Stimulated activated CD8-positive, alpha-beta memory T cell treated with anti-CD3 and anti-CD28 coated beads, Interleukin-12 subunit alpha, Interleukin-12 subunit beta, amount 100 ng/mL, for 1 hour (primary cell): ENCODE data around the gene PLA2G12A.
"Not testable (repeated sequence)": the region's sequence is repeated elsewhere in the genome, so short reads cannot be mapped to it uniquely, and the experiment has no call there.

Source experiments
- DNase-seq: peaks from one replicate; pipeline ENCODE4 v3.0.0-alpha.2; 2020; ENCODE audit warnings: low read depth

Gene PLA2G12A

DNA sequence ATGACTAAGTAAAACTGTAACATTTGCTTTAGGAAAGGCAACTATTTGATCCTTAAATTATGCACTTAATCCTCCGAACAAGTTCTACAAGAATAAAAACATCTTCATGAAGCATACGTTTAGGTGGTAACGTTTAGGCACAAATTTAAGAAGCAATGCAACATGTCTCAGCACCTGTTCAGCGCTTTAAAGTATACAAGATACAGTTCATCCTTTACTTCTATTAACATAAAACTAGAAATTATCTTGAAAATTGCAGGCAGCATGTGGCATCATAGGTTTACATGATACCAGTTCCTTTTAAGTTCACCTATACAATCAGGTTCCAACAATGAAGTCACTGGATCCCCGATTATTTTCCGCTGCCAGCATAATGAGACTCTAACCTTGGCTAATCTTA lies 1.5 kb downstream of the PLA2G12A start:
- DNase-seq, result no peak

DNA sequence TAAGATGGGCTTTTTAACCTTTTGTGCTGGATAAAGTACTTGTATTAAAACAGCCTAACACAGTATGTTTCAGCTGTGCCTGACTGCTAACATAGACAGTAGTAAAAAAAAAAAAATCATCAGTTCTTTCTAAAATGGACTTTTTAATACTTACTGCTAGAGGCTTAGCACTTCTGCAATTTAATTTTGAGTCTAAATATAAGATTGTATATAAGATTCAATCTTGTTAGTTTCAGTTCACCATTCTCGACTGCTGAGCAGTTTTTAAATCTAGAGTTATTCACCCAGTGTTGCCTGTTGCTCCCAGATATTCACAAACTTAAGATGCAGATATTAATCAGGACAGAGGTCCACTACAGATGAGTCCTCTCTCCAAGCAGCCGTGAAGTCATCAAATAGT lies 6.8 kb downstream of the PLA2G12A start:
- DNase-seq, result no peak

DNA sequence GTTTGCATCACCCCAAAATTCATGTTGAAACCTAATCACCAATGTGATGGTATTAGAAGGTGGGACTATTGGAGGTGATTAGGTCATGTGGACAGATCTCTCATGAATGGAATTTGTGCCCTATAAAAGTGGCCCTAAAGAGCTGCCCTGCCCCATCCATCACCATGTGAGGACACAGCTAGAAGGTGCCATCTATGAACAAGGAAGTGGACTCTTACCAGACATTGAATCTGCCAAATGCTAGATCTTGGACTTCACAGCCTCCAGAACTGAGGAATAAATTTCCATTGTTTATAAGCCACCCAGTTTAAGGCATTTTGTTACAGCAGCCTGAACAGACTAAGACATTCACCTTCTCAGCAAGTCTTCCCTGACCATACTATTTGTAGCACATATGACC lies 7.5 kb downstream of the PLA2G12A start:
- DNase-seq, result no peak

DNA sequence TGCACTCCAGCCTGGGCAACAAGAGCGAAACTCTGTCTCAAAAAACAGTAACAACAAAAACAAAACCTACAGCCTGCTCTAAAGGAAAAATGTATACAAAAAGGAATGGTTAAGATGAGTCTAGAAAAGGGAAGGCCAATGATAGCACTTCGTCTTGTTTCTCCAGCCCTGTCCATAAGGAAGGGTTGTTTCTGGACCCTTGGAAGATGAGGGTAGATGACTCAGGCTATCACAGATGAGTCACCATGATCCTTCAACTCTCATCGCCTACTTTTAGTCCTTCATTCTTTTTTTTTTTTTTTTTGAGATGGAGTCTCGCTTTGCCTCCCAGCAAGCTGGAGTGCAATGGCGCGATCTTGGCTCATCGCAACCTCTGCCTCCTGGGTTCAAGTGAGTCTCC lies 8.8 kb downstream of the PLA2G12A start:
- no peak for DNase-seq

DNA sequence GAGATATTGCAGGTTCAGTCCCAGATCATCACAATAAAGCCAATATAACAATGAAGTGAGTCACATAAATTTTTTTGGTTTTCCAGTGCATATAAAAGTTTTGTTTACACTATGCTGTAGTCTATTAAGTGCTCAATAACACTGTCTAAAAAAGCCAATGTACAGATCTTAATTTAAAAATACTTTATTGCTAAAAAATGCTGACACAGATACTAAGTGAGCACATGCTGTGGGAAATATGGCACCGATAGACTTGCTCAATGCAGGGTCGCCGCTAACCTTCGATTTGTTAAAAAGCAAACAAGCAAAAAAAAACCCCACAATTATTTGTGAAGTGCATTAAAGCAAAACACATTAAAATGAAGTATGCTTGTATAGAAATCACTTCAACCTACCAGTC lies 10.3 kb downstream of the PLA2G12A start:
- DNase-seq, result no peak

DNA sequence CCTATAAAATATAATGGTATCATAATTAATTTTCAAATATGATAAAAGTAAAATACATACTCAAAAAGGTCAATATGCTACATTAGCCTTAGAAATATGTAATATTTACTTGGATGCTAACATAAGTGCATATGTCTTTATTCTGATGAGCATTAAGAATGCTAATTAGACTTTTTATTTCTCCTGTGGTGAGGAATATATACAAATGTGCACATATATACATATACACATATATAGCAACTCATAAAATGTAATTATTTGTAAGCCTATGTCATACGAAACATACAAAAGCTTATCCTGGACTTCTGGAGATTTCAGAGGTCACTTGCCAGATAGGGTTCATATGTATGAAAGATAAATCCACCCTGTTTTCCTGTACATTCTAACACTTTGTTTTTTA lies 11.1 kb downstream of the PLA2G12A start:
- DNase-seq, result no peak

DNA sequence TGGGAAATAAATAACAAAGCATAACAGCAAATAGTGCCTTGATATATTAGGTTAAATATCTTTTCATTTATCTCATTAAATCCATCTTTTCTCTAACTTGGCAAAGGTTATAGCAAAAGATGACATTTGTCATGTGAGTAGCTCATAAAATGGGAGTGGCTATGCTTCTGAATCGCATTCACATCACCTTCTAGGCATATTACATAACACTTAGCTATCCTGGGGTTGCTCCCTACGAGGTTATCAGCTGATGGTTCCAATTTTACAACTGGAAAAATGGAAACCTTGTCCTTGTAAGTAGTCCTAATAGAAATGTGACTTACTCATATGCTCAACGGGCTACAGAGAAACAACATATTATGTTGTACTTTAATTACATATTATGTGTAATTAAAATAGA lies 16.4 kb downstream of the PLA2G12A start:
- no peak for DNase-seq

DNA sequence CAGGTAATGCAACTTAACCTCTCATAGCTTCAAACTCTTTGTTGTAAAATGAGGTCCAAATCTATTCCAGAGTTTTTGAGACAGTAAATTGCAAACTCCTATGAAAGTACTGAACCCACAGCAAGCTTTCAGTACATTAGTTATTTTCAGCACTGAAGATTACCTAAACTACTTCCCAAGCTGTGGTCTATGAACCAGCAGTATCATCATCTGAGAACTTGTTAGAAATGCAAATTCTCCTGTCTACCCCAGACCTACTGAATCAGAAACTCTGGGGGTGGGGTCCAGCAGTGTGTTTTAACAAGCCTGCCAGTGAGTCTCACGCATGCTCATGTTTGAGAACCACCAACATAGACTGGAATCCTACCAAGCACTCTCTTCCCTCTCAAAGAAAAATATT lies 20.9 kb downstream of the PLA2G12A start:
- DNase-seq, result no peak

DNA sequence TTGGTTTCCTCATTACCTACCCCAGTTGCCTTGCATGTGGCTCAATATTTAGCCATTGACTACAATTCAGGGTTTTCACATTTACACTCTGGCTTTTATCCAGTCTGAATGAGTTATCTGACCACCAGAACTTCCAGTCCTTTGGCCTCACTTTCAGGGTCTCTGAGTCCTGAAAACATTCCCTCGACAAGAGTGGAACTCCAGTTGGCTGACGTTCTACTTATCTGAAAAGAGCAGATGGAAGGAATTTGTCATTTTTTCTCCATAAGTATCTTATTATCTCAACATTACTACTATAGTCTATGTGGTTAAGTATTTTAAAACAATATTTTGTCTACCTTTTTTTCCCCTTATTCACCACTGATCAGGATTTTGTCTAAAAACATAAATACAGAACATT lies 21.4 kb downstream of the PLA2G12A start:
- no peak for DNase-seq

DNA sequence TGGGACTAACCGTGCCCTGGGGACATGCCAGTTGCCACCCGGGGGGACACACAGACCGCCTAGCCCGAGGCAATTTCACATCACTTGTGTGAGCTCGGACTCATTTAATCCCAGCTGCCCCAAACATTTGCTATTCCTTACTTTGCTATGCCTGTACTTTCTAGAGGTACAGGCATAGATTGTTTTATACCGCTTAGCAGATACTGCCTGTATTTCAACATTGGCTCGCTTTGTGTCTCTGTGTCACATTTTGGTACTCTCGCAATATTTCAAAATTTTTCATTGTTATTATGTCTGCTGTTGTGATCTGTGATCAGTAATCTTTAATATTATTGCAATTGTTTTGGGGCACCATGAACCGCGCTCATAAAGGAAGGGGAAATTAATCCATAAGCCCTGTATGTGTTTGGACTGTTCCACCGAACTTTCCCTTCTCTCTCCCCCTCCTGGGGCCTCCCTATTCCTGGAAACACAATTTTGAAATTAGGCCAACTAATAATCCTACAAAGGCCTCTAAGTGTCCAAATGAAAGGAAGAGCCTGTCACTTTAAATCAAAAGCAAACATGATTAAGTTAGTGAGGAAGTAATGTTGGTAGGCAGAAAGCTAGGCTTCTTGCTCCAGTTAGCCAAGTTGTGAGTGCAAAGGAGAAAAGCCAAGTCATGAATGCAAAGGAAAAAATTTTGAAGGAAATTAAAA lies 26.1 kb downstream of the PLA2G12A start:
- DNase-seq, result no peak

DNA sequence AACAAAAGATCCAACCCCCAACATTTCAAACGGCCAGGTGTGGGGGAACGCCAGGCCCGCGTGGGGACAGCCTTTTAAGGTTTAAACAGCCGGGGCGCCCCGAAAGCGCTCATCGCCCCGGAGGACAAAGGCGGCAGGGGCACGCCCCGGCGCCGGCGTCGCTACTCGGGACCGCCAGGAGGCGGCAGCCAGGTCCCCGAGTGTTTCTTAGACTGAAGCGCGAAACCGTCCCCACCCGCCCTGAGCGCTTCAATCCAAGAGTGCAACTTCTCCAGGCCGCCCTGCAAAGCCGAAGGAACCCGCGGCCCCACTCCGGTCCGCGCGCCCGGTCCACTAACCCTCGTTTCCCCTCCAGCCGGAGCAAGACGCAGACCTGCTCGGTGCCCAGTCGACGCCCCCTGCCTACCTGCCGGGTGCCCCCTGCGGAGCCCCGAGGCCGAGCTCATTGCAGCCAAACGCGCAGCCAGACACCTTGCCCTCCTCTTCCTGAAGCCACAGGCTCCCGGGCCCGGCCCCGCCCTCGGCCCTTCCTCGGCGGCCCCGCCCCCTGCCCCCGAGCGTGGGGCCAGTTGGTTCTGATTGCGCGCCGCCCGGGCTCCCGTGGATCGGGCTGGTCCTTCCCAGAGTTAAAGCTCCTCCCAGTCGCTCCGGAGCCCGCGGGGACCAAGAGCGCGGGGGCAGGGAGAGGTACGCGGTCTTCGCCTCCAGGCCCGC lies 26.8 kb downstream of the PLA2G12A start, which contains the start of gene CASP6:
CASP6 (minus strand) TSS at position 496 of the 714 bp plus-strand sequence; CDS start at position 446, 50 bp downstream.
- DNase-seq, result peak; percentile 45

DNA sequence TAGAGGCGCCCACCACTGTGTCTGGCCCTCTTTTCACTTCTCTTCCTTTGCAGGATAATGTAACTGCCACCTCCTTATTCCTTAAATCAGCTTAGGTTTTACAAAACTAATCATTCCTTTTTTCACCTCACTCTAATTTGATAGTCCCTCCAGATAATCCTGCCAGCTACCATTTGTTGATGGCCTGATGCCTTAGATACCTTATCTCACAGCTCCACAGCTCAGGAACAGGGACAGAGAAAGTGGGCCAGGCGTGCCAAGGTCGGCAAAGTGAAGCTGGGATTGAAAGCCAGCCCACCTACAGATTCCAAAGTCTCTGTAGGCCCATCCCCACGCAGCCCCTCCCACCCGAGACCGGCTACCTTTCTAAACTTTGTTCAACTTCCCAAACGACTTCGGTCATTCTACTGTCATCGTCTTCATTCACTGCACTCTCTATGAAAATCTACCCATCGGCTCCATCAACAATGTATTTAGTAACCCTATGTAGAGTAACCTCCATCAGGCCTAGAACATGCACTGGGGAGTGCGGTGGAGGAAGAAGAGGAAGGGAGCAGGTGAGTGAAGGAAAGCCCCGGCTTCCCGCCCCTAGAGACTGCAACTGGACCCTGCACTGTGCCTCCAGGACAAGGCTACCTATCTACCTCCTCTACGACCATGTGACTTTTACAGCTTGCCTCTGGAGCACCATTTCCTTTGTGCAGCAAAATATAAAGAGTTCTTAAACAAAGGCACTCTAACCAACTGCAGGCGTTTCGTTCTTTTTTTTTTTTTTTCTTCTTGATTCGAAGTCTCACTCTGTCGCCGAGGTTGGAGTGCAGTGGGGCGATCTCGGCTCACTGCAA lies 28.1 kb downstream of the PLA2G12A start:
- DNase-seq, result no peak

DNA sequence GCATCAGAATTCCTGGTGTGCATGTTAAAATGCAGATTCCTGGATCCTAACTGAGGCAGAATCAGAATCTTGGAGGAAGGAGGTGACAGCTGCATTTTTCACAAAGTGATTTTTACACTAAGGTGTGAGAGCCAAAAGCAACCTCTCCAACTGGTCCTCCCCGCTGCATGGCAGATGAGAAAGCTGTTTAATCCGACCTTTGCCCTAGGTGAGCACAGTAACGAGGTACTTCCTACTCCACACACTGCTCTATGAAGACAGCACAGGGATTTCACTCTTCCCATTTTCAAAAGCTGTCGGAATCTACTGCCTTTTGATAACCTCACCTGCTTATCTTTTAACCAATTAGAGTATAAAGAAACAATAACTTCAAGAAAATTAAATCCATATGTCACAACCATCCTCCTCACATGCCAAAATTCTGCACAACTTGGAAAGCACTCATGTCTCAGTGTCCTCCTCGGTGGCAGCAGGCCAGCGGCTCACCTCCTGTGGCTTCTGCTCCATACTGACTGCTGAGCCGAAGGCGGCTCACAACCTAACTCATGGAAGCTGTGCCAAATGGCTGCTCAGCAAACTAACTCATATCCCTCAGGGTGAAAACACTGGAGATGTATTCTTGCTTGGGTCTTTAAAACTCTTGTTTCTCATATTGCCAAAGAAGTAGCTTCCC lies 30.2 kb downstream of the PLA2G12A start:
- no peak for DNase-seq

DNA sequence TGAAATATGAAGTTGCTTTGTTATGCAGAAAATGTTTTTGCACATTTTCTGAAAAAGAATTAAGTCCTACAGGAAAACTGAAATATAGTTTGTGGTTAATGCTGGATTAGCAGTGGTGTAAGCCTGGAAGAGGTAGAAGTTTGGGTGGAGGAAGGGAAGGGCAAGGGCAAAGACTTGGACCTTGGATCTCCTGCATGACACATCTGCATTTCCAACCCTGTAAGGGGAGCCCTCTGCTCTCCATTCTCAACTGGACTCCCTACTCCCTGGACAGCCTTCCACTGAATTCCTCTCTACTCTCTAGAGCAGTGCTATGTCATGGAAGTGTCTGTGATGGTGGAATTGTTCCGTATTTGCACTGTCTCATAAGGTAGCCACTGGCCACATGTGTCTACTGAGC lies 31.2 kb downstream of the PLA2G12A start:
- no peak for DNase-seq

DNA sequence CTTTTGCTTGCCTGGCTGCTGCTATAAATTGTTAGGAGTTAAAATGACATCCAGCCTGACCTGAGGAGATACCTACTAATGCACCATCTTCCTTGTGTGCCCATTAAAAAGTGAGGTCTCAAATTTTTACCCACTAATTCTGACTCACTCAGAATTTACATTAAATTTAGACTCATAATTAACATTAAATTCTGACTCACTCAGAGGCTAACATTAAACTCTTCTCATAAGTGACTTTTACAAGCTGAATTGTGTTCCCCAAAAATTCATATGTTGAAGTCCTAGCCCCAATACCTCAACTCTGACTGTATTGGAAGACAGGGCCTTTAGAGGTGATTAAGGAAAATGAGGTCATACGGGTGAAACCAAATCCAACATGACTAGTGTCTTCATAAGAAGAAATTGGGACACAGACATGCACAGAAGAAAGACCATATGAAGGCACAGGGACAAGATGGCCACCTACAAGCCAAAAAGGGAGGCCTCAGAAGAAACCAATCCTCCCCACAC lies 38.4 kb downstream of the PLA2G12A start:
- no peak for DNase-seq

DNA sequence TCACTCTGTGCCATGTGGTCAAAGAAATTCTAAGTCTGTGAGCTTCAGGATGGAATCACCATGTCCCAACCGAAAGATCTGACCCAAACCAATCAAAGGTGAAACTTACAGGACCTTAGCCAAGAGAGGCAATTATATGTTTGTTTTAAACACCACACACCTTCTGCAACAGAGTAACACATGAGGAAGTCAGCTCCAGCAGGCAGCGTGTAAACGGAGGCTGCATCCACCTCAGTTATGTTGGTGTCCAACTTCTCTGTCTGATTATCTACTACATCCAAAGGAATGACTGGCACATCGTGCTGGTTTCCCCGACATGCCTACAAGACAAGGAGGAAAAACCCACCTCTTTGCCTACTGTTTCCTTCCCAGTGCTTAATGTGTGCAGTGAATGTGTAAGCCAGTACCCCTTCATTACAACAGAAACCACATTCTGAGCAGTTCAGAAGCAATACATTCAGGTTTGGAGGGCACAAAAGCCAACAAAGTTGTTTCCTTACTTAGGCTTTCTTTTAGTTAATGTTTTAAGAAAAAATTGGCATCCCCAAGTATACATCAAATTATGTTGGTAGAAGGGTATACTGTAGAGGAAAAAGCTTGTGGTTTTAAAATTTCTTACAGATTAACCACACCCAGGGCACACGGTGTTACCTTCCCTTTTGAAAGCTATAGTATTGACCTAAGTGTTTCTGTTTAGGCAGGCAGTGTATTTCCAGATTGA lies 39.0 kb downstream of the PLA2G12A start:
- DNase-seq, result no peak

DNA sequence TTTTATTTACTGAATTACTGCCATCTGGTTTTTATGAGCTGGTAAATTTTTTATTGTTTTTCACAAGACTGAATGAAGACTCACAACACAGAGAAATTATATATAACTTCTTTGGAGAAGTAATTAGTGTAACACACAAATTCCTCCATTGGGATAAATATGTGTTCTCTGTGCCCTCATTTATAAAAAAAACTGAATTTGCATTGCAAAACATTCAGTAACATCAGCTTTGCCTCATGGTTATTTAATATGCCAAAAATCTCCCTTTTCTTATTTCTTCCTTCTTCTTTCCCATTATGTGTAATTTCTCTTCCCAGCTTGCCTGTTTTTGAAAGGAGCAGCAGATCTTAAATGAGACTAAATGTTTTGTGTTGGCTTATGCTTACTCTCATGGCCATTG lies 45.1 kb downstream of the PLA2G12A start:
- DNase-seq, result no peak

DNA sequence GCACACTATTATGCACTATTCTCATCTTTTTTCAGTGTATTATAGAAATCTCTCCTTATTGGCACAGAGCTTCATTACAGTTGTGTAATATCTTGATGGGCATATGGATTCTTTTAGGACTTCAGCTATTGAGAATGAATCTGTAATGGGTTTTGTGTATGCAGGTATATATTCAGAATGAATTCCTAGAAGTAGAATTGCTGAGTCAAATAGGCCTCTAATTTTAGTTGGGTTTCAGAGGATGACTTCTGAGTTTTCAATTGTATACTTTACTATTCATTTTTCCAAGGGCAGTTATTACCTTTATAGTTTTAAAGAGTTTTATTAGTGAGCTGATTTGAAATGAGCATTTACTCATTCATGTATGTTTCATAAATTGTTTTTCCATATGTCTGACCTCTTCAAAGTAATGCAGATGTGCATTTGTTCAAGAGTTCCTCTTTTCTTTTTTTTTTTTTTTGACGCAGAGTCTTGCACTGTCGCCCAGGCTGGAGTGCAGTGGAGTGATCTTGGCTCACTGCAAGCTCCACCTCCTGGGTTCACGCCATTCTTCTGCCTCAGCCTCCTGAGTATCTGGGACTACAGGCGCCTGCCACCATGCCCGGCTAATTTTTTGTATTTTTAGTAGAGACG lies 46.1 kb downstream of the PLA2G12A start:
- DNase-seq, result no peak

DNA sequence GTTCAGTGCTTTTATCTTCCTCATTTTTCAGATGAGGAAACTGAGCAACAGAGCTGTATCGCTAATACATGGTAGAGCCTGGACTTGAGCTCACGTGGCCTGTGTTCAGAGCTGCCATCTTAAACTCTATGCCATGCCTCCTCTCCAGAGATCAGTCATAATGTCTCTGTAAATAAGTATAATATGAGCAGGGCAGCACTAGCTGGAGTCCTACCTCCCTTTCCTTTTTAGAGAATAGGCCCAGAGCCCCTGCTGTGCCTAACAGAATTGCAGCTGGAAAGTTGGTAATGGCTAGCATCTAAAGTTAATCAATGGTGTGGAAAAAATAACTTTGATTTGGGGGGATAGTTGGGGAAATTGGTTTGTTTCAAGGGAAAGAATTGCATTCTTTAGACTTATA lies 47.0 kb downstream of the PLA2G12A start:
- DNase-seq, result no peak

DNA sequence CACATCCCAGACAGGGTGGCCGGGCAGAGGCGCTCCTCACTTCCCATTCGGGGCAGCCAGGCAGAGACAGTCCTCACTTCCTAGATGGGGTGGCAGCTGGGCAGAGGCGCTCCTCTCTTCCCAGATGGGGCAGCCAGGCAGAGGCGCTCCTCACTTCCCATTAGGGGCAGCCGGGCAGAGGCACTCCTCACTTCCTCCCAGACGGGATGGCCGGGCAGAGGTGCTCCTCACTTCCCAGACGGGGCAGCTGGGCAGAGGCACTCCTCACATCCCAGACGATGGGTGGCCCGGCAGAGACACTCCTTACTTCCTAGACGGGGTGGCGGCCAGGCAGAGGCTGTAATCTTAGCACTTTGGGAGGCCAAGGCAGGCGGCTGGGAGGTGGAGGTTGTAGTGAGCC lies 50.9 kb downstream of the PLA2G12A start:
- not testable (repeated sequence) for DNase-seq

DNA sequence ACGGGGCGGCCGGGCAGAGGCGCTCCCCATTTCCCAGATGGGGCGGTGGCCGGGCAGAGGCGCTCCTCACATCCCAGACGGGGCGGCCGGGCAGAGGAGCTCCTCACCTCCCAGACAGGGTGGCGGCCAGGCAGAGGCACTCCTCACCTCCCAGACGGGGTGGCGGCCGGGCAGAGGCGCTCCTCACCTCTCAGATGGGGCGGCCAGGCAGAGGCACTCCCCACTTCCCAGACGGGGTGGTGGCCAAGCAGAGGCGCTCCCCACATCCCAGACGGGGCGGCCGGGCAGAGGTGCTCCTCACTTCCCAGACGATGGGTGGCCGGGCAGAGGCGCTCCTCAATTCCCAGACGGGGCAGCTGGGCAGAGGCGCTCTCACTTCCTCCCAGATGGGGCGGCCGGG lies 51.4 kb downstream of the PLA2G12A start:
- not testable (repeated sequence) for DNase-seq
